OCI-LY3 (cell line): ENCODE results near the gene SVEP1.
A peak's percentile ranks its signal among the peaks of the same experiment; 100 is the strongest.

Experiments
- EZH2phosphoT487 ChIP-seq: fragments of 200-600 bp; shearing (Covaris generic); IDR thresholded peaks from 2 replicates; pipeline ENCODE4 v1.6.1; 2018; ENCODE audit warnings: antibody characterized with exemption, mixed run types, low read depth
- TF ChIP-seq, protein P1 (sequence below): fragments of 200-600, 300-600 bp; sonication (generic); IDR thresholded peaks from 2 replicates; pipeline ENCODE4 v1.5.1; 2014; ENCODE audit warnings: antibody characterized with exemption, low read length, low read depth

- TF ChIP-seq, protein P1, sequence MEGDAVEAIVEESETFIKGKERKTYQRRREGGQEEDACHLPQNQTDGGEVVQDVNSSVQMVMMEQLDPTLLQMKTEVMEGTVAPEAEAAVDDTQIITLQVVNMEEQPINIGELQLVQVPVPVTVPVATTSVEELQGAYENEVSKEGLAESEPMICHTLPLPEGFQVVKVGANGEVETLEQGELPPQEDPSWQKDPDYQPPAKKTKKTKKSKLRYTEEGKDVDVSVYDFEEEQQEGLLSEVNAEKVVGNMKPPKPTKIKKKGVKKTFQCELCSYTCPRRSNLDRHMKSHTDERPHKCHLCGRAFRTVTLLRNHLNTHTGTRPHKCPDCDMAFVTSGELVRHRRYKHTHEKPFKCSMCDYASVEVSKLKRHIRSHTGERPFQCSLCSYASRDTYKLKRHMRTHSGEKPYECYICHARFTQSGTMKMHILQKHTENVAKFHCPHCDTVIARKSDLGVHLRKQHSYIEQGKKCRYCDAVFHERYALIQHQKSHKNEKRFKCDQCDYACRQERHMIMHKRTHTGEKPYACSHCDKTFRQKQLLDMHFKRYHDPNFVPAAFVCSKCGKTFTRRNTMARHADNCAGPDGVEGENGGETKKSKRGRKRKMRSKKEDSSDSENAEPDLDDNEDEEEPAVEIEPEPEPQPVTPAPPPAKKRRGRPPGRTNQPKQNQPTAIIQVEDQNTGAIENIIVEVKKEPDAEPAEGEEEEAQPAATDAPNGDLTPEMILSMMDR: peak; percentile 57
- TF ChIP-seq EZH2phosphoT487: no peak
Observed at GRCh38 chr9:110583237-110583636, 3.7 kb upstream of the SVEP1 start.
